HUES6 (cell line): ENCODE measurements around the gene CACNA1C.

Experiments used
- H3K27ac ChIP-seq: 2 replicates; pipeline ENCODE4 v1.7.0; 2013; ENCODE audit warnings: low read depth, mild to moderate bottlenecking, low read length, inconsistent platforms
- H3K27me3 ChIP-seq: 2 replicates; pipeline ENCODE4 v1.6.1; 2013; ENCODE audit warnings: low read length; ENCODE audit not compliant: control insufficient read depth, insufficient read depth
- H3K36me3 ChIP-seq: 2 replicates; pipeline ENCODE4 v1.6.1; 2013; ENCODE audit warnings: low read length; ENCODE audit not compliant: control insufficient read depth, insufficient read depth
- H3K4me1 ChIP-seq: 2 replicates; pipeline ENCODE4 v1.6.1; 2013; ENCODE audit warnings: low read length; ENCODE audit not compliant: control insufficient read depth, insufficient read depth
- H3K4me3 ChIP-seq: 2 replicates; pipeline ENCODE4 v1.5.1; 2013; ENCODE audit warnings: low read depth, low read length
- H3K9ac ChIP-seq: one replicate; pipeline ENCODE4 v1.6.1; 2013; ENCODE audit warnings: mild to moderate bottlenecking, low read length
- H3K9me3 ChIP-seq: 2 replicates; pipeline ENCODE4 v1.6.1; 2013; ENCODE audit warnings: low read depth, low read length; ENCODE audit not compliant: control insufficient read depth, insufficient read depth

The CACNA1C gene

GRCh38 chr12:2479851-2480535 lies 427.2 kb downstream of the CACNA1C start:
- no peak overlapping the region for H3K9ac ChIP-seq
- H3K4me1 ChIP-seq = no peaks in the 10 kb centered on the region
- H3K27me3 ChIP-seq = no peaks in the 10 kb centered on the region
- H3K27ac ChIP-seq = no peak overlapping the region
- no peaks in the 10 kb centered on the region for H3K36me3 ChIP-seq
- no peaks in the 10 kb centered on the region for H3K9me3 ChIP-seq
- H3K4me3 ChIP-seq = no peak overlapping the region

GRCh38 chr12:2481346-2481745 lies 428.6 kb downstream of the CACNA1C start:
- H3K4me3 ChIP-seq = no peak overlapping the region
- H3K36me3 ChIP-seq = no peaks in the 10 kb centered on the region
- no peaks in the 10 kb centered on the region for H3K4me1 ChIP-seq
- no peak overlapping the region for H3K9ac ChIP-seq
- H3K9me3 ChIP-seq = no peaks in the 10 kb centered on the region
- H3K27ac ChIP-seq = no peak overlapping the region
- no peaks in the 10 kb centered on the region for H3K27me3 ChIP-seq

- no peak overlapping the region for H3K4me3 ChIP-seq
- H3K36me3 ChIP-seq = no peaks in the 10 kb centered on the region
- no peaks in the 10 kb centered on the region for H3K27me3 ChIP-seq
Observed at GRCh38 chr12:2481951-2482350, 429.2 kb downstream of the CACNA1C start.

GRCh38 chr12:2482938-2483660 lies 430.3 kb downstream of the CACNA1C start:
- H3K36me3 ChIP-seq = no peaks in the 10 kb centered on the region
- no peak overlapping the region for H3K9ac ChIP-seq
- no peaks in the 10 kb centered on the region for H3K4me1 ChIP-seq
- no peaks in the 10 kb centered on the region for H3K9me3 ChIP-seq
- H3K27ac ChIP-seq = no peak overlapping the region
- no peaks in the 10 kb centered on the region for H3K27me3 ChIP-seq
- H3K4me3 ChIP-seq = no peak overlapping the region

More at GRCh38 chr12:2481951-2482350, 429.2 kb downstream of the CACNA1C start:
- Histone ChIP-seq H3K27ac (no peak overlapping the region), H3K9me3 (no peaks in the 10 kb centered on the region), H3K9ac (no peak overlapping the region), H3K4me1 (no peaks in the 10 kb centered on the region)

- Histone ChIP-seq H3K27me3 (no peaks in the 10 kb centered on the region), H3K36me3 (no peaks in the 10 kb centered on the region), H3K9me3 (no peaks in the 10 kb centered on the region), H3K27ac (no peak overlapping the region), H3K4me1 (no peaks in the 10 kb centered on the region), H3K9ac (no peak overlapping the region), H3K4me3 (no peak overlapping the region)
Observed at GRCh38 chr12:2483713-2484112, 430.9 kb downstream of the CACNA1C start.

- Histone ChIP-seq H3K36me3 (no peaks in the 10 kb centered on the region), H3K4me1 (no peaks in the 10 kb centered on the region), H3K27ac (no peak overlapping the region), H3K9ac (no peak overlapping the region), H3K9me3 (no peaks in the 10 kb centered on the region), H3K27me3 (no peaks in the 10 kb centered on the region), H3K4me3 (no peak overlapping the region)
Observed at GRCh38 chr12:2484141-2484776, 431.5 kb downstream of the CACNA1C start.

- H3K9me3 ChIP-seq = no peaks in the 10 kb centered on the region
- H3K4me3 ChIP-seq = no peak overlapping the region
- no peaks in the 10 kb centered on the region for H3K4me1 ChIP-seq
- H3K27ac ChIP-seq = no peak overlapping the region
- H3K36me3 ChIP-seq = no peaks in the 10 kb centered on the region
- no peaks in the 10 kb centered on the region for H3K27me3 ChIP-seq
- no peak overlapping the region for H3K9ac ChIP-seq
Observed at GRCh38 chr12:2485681-2486080, 432.9 kb downstream of the CACNA1C start.

- Histone ChIP-seq H3K36me3 (no peaks in the 10 kb centered on the region), H3K27ac (no peak overlapping the region), H3K4me1 (no peaks in the 10 kb centered on the region), H3K27me3 (no peaks in the 10 kb centered on the region), H3K9ac (no peak overlapping the region), H3K9me3 (no peaks in the 10 kb centered on the region), H3K4me3 (no peak overlapping the region)
Observed at GRCh38 chr12:2486796-2487195, 434.0 kb downstream of the CACNA1C start.

- Histone ChIP-seq H3K4me1 (no peaks in the 10 kb centered on the region), H3K27me3 (no peaks in the 10 kb centered on the region), H3K27ac (no peak overlapping the region), H3K36me3 (no peaks in the 10 kb centered on the region), H3K4me3 (no peak overlapping the region), H3K9ac (no peak overlapping the region), H3K9me3 (no peaks in the 10 kb centered on the region)
Observed at GRCh38 chr12:2487278-2487677, 434.5 kb downstream of the CACNA1C start.

- Histone ChIP-seq H3K27ac (no peak overlapping the region), H3K4me1 (no peaks in the 10 kb centered on the region), H3K36me3 (no peaks in the 10 kb centered on the region), H3K9me3 (no peaks in the 10 kb centered on the region), H3K27me3 (no peaks in the 10 kb centered on the region), H3K4me3 (no peak overlapping the region), H3K9ac (no peak overlapping the region)
Observed at GRCh38 chr12:2488131-2488530, 435.3 kb downstream of the CACNA1C start.

- H3K4me3 ChIP-seq = no peak overlapping the region
- H3K27ac ChIP-seq = no peak overlapping the region
- no peaks in the 10 kb centered on the region for H3K36me3 ChIP-seq
- no peaks in the 10 kb centered on the region for H3K4me1 ChIP-seq
- H3K9ac ChIP-seq = no peak overlapping the region
- H3K9me3 ChIP-seq = no peaks in the 10 kb centered on the region
- no peaks in the 10 kb centered on the region for H3K27me3 ChIP-seq
Observed at GRCh38 chr12:2488596-2488995, 435.8 kb downstream of the CACNA1C start.
